GM19372 (cell line): ENCODE results near the gene MAML3.
A peak's percentile ranks its signal among the peaks of the same experiment; 100 is the strongest.
"Not testable (repeated sequence)": the region's sequence is repeated elsewhere in the genome, so short reads cannot be mapped to it uniquely, and the experiment has no call there.

Experiments
- ATAC-seq: cut with Tn5 transposase; IDR thresholded peaks from one replicate; pipeline ENCODE4 v1.9.1; 2021; ENCODE audit warnings: mild to moderate bottlenecking, low read depth, moderate library complexity; ENCODE audit not compliant: unreplicated experiment

Gene MAML3

GRCh38 chr4:139973015-139973414 lies 181.0 kb downstream of the MAML3 start:
- no peak for ATAC-seq

GRCh38 chr4:139972305-139972704 lies 181.7 kb downstream of the MAML3 start:
- ATAC-seq: no peak

GRCh38 chr4:139971111-139971510 lies 182.9 kb downstream of the MAML3 start:
- ATAC-seq: no peak

GRCh38 chr4:139969635-139970266 lies 184.2 kb downstream of the MAML3 start:
- no peak for ATAC-seq

GRCh38 chr4:139968831-139969230 lies 185.2 kb downstream of the MAML3 start:
- no peak for ATAC-seq

- ATAC-seq: no peak
Observed at GRCh38 chr4:139966383-139966782, 187.6 kb downstream of the MAML3 start.

- ATAC-seq: no peak
Observed at GRCh38 chr4:139965789-139966188, 188.2 kb downstream of the MAML3 start.

GRCh38 chr4:139963708-139964107 lies 190.3 kb downstream of the MAML3 start:
- ATAC-seq: no peak

GRCh38 chr4:139962130-139962684 lies 191.8 kb downstream of the MAML3 start:
- ATAC-seq: no peak

GRCh38 chr4:139961344-139961946 lies 192.5 kb downstream of the MAML3 start:
- no peak for ATAC-seq

GRCh38 chr4:139959396-139959795 lies 194.6 kb downstream of the MAML3 start:
- ATAC-seq: no peak

GRCh38 chr4:139958739-139959098 lies 195.3 kb downstream of the MAML3 start:
- no peak for ATAC-seq

- ATAC-seq: no peak
Observed at GRCh38 chr4:139957986-139958738, 195.8 kb downstream of the MAML3 start.

GRCh38 chr4:139957065-139957464 lies 196.9 kb downstream of the MAML3 start:
- no peak for ATAC-seq

GRCh38 chr4:139956507-139957017 lies 197.4 kb downstream of the MAML3 start:
- ATAC-seq: no peak

- no peak for ATAC-seq
Observed at GRCh38 chr4:139955600-139955999, 198.4 kb downstream of the MAML3 start.

GRCh38 chr4:139954512-139954911 lies 199.5 kb downstream of the MAML3 start:
- ATAC-seq: no peak

GRCh38 chr4:139951021-139951420 lies 203.0 kb downstream of the MAML3 start:
- no peak for ATAC-seq

GRCh38 chr4:139950568-139950967 lies 203.4 kb downstream of the MAML3 start:
- ATAC-seq: peak; percentile 86

- not testable (repeated sequence) for ATAC-seq
Observed at GRCh38 chr4:139944916-139945315, 209.1 kb downstream of the MAML3 start.

GRCh38 chr4:139943277-139943676 lies 210.7 kb downstream of the MAML3 start:
- ATAC-seq: no peak
